GM19238 (cell line): ENCODE measurements around the gene HERC4.
"Not testable (repeated sequence)": the region's sequence is repeated elsewhere in the genome, so short reads cannot be mapped to it uniquely, and the experiment has no call there.

ENCODE experiments used
- DNase-seq: peaks from one replicate; pipeline ENCODE4 v3.0.0; 2011; ENCODE audit warnings: low spot score; ENCODE audit not compliant: insufficient read length

The HERC4 gene

GRCh38 chr10:67884842-67885670, 190.0 kb downstream of the HERC4 start:
- peak; percentile 70 for DNase-seq

- peak; percentile 84 for DNase-seq
These were observed 190.7 kb downstream of the HERC4 start, which contains the start of gene SIRT1 for GRCh38 chr10:67884313-67884841. Gene SIRT1, plus strand, starts transcription at chr10:67884656. Its CDS starts 66 bp downstream, at chr10:67884722.

- no peak for DNase-seq
These were observed 191.3 kb downstream of the HERC4 start for GRCh38 chr10:67883710-67884312.

GRCh38 chr10:67878133-67878532, 196.9 kb downstream of the HERC4 start:
- DNase-seq: no peak

GRCh38 chr10:67877421-67877820, 197.7 kb downstream of the HERC4 start:
- not testable (repeated sequence) for DNase-seq

- no peak for DNase-seq
These were observed 199.5 kb downstream of the HERC4 start for GRCh38 chr10:67875340-67876238.
